ENCODE measurements around the gene NLRP1.

Gene NLRP1

GRCh38 chr17:5584383-5585286 lies at the start of gene NLRP1:
Gene NLRP1, minus strand, starts transcription at chr17:5584509. Its CDS starts 552 bp downstream, at chr17:5583957.
- DNase-seq (ENCODE audit: low spot score in 2 of 2) (peak; percentile 85 to 94), ATAC-seq (peak; percentile 97)
- peak within 1 kb of the TSS; percentile 98 for H3K27ac Mint-ChIP-seq
- H3K4me1 Mint-ChIP-seq, result peaks cover 67% of the 10 kb centered on the region
- H3K9me3 Mint-ChIP-seq, result no peaks in the 10 kb centered on the region
- peaks cover 43% of the 10 kb centered on the region for H3K36me3 Mint-ChIP-seq
- H3K4me3 Mint-ChIP-seq, result peak within 1 kb of the TSS; percentile 97

GRCh38 chr17:5631958-5632590 lies 47.8 kb upstream of the NLRP1 start:
- no peak overlapping the region for H3K4me3 Mint-ChIP-seq
- ATAC-seq, result peak; percentile 26
- no peaks in the 10 kb centered on the region for H3K9me3 Mint-ChIP-seq

GRCh38 chr17:5630434-5630833 lies 46.1 kb upstream of the NLRP1 start:
- no peak overlapping the region for H3K27ac Mint-ChIP-seq
- no peaks in the 10 kb centered on the region for H3K4me1 Mint-ChIP-seq
- ATAC-seq (no peak), DNase-seq (ENCODE audit: low spot score in 2 of 2) (no peak)
- H3K36me3 Mint-ChIP-seq, result no peaks in the 10 kb centered on the region
- H3K4me3 Mint-ChIP-seq, result no peak overlapping the region
- no peaks in the 10 kb centered on the region for H3K9me3 Mint-ChIP-seq

More at GRCh38 chr17:5631958-5632590, 47.8 kb upstream of the NLRP1 start:
- DNase-seq (ENCODE audit: low spot score in 2 of 2), result no peak
- no peaks in the 10 kb centered on the region for H3K36me3 Mint-ChIP-seq
- no peaks in the 10 kb centered on the region for H3K4me1 Mint-ChIP-seq
- no peak overlapping the region for H3K27ac Mint-ChIP-seq

- ATAC-seq, result no peak
- H3K27ac Mint-ChIP-seq, result no peak overlapping the region
- no peak for DNase-seq (ENCODE audit: low spot score in 2 of 2)
- no peaks in the 10 kb centered on the region for H3K4me1 Mint-ChIP-seq
- no peaks in the 10 kb centered on the region for H3K36me3 Mint-ChIP-seq
- H3K9me3 Mint-ChIP-seq, result no peaks in the 10 kb centered on the region
- no peak overlapping the region for H3K4me3 Mint-ChIP-seq
Measured at GRCh38 chr17:5629128-5629527, 44.8 kb upstream of the NLRP1 start.

- no peak for DNase-seq (ENCODE audit: low spot score in 2 of 2)
- Mint-ChIP-seq H3K36me3 (no peaks in the 10 kb centered on the region), H3K27ac (no peak overlapping the region), H3K4me1 (no peaks in the 10 kb centered on the region), H3K9me3 (no peaks in the 10 kb centered on the region), H3K4me3 (no peak overlapping the region)
- no peak for ATAC-seq
Measured at GRCh38 chr17:5628262-5628661, 44.0 kb upstream of the NLRP1 start.

DNA sequence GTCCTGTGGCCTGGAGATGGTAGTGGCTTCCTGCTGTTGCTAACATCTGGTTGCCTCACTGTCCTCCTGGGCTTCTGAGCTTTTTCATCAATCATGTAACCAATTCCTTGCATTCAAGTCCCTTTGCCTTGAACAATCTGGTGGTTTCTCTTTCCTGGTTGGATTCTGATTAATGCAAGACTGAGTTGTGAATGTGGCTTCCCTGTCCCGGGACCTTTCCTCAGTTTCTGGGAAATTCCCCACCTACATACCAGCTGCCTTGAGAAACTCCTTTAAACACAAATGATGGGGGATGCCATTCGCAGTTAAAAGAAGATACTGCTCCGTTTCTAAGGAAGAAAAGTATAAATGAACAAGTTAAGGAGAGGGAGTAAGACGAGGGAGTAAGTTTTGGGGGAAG lies 39.9 kb upstream of the NLRP1 start:
- Mint-ChIP-seq H3K4me1 (no peaks in the 10 kb centered on the region), H3K9me3 (no peaks in the 10 kb centered on the region), H3K36me3 (no peaks in the 10 kb centered on the region), H3K27ac (no peak overlapping the region), H3K4me3 (no peak overlapping the region)
- DNase-seq (ENCODE audit: low spot score in 2 of 2), result no peak
- ATAC-seq, result no peak

DNA sequence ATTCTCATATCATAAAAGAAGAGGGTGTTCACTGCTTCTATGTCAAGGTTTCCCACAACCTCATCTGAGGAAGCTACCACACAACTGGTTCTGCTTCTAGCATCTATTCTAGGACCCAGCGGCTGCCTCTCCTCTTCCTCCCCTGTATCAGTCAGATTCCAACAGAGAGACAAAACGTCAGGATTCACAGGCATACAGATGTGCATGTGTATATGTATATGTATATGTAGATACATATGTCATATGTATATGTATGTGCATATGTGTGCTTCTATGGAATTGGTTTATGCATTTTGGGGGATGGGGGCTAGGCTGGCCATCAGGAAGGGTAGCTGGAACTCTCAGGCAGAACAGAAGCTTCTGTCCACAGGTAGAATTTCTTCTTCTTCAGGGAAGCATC lies 37.4 kb upstream of the NLRP1 start:
- ATAC-seq, result no peak
- no peak overlapping the region for H3K27ac Mint-ChIP-seq
- no peaks in the 10 kb centered on the region for H3K4me1 Mint-ChIP-seq

DNA sequence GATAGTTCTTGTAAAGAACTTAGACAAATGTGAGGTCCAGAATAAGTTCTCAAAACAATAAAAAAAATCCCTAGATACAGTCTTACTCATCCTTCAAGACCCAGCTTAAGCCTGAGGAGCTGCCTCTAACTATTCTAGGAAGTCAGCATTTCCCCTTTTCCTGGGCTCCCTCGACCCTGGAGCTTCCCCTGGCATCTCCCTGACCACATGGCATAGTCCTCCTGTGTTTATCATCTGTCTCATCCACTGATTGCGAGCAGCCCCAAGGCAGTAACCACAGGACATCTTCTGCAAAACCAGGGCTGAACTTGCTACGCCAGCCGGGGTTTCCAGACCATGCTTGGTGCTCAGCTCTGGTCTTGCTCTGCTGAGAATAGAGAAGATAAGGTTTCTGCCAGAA lies 36.7 kb upstream of the NLRP1 start:
- Mint-ChIP-seq H3K27ac (no peak overlapping the region), H3K36me3 (no peaks in the 10 kb centered on the region), H3K9me3 (no peaks in the 10 kb centered on the region), H3K4me1 (no peaks in the 10 kb centered on the region), H3K4me3 (no peak overlapping the region)
- DNase-seq (ENCODE audit: low spot score in 2 of 2), result no peak
- ATAC-seq, result no peak

More for the DNA sequence above, 37.4 kb upstream of the NLRP1 start:
- Mint-ChIP-seq H3K9me3 (no peaks in the 10 kb centered on the region), H3K36me3 (no peaks in the 10 kb centered on the region), H3K4me3 (no peak overlapping the region)
- no peak for DNase-seq (ENCODE audit: low spot score in 2 of 2)

- Mint-ChIP-seq H3K4me3 (peak overlapping the region; percentile 16), H3K4me1 (no peaks in the 10 kb centered on the region), H3K36me3 (no peaks in the 10 kb centered on the region), H3K27ac (no peak overlapping the region), H3K9me3 (no peaks in the 10 kb centered on the region)
- peak in 1 of 2 donors; percentile 4 for DNase-seq (ENCODE audit: low spot score in 2 of 2)
- ATAC-seq, result peak; percentile 45
Measured at GRCh38 chr17:5619088-5619740, 34.9 kb upstream of the NLRP1 start.

DNA sequence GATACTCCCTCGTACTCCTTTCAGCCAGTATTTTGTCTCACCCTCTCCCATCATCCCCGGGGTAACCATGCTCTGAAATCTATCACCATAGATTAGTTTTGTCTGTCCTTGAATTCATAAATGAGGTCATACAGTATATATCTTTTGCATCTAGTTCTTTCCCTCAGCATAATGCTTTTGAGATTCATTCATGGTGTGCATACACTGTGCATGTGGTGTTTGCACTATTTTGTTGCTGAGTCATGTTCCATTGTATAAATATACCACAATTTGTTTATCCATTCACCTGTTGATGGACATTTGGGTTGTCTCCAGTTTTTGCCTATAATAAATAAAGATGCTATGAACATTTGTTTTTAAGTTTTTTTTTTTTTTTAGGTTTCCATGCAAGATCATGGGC lies 34.2 kb upstream of the NLRP1 start:
- Mint-ChIP-seq H3K36me3 (no peaks in the 10 kb centered on the region), H3K4me1 (no peaks in the 10 kb centered on the region), H3K4me3 (no peak overlapping the region), H3K9me3 (no peaks in the 10 kb centered on the region), H3K27ac (no peak overlapping the region)
- no peak for ATAC-seq
- no peak for DNase-seq (ENCODE audit: low spot score in 2 of 2)

DNA sequence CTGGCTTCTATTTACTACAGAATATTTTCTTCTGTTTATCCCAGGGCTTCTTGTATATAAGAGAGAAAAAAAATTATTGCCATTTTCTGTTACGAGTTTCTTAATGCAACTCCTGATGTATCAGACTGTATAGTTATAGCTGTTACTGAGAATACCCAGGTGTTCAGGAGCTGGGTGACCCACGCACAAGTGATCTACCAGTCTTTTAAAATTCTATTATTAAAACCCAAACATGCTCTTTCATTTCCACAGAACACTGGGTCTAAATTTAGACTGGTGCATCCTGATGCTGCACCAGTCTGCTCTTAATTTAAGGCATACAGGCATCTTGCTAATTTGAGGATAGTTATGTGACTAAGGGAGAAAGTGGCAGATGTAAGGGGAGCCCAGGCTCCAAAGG lies 31.2 kb upstream of the NLRP1 start:
- H3K36me3 Mint-ChIP-seq, result no peaks in the 10 kb centered on the region
- no peak for ATAC-seq
- no peak overlapping the region for H3K27ac Mint-ChIP-seq

DNA sequence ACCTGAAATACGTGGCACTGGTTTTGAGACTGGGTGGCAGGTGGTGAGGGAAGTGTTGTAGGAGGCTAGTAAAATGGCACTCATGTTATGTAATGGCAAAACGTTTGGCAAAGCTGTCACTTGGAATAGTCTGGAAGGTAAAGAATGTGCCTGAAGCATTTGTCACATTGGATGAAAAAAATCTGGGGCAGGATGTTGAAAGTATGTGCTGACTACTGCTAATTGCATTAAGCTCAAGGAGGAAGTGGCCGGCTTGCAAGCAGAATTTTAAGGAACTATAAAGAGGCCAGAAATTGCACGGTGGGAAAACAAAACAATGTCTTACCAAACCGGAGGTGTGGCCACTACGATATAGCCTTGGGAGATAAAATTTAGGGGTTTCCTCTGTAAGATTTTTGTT lies 26.6 kb upstream of the NLRP1 start:
- H3K36me3 Mint-ChIP-seq, result no peaks in the 10 kb centered on the region
- H3K4me1 Mint-ChIP-seq, result no peaks in the 10 kb centered on the region
- H3K9me3 Mint-ChIP-seq, result no peaks in the 10 kb centered on the region
- DNase-seq (ENCODE audit: low spot score in 2 of 2) (no peak), ATAC-seq (no peak)
- no peak overlapping the region for H3K27ac Mint-ChIP-seq
- no peak overlapping the region for H3K4me3 Mint-ChIP-seq

More for the DNA sequence above, 31.2 kb upstream of the NLRP1 start:
- Mint-ChIP-seq H3K4me3 (no peak overlapping the region), H3K9me3 (no peaks in the 10 kb centered on the region), H3K4me1 (no peaks in the 10 kb centered on the region)
- DNase-seq (ENCODE audit: low spot score in 2 of 2), result no peak

- no peak for ATAC-seq
- no peak overlapping the region for H3K4me3 Mint-ChIP-seq
- H3K27ac Mint-ChIP-seq, result no peak overlapping the region
- H3K36me3 Mint-ChIP-seq, result no peaks in the 10 kb centered on the region
- no peak for DNase-seq (ENCODE audit: low spot score in 2 of 2)
- H3K4me1 Mint-ChIP-seq, result no peaks in the 10 kb centered on the region
- H3K9me3 Mint-ChIP-seq, result no peaks in the 10 kb centered on the region
Measured at GRCh38 chr17:5608399-5609112, 24.2 kb upstream of the NLRP1 start.

GRCh38 chr17:5607946-5608345 lies 23.6 kb upstream of the NLRP1 start:
- peak; percentile 58 for ATAC-seq
- DNase-seq (ENCODE audit: low spot score in 2 of 2), result no peak
- Mint-ChIP-seq H3K4me3 (no peak overlapping the region), H3K9me3 (no peaks in the 10 kb centered on the region), H3K4me1 (no peaks in the 10 kb centered on the region), H3K27ac (no peak overlapping the region), H3K36me3 (no peaks in the 10 kb centered on the region)

GRCh38 chr17:5605452-5605851 lies 21.1 kb upstream of the NLRP1 start:
- H3K27ac Mint-ChIP-seq, result no peak overlapping the region
- no peak for DNase-seq (ENCODE audit: low spot score in 2 of 2)
- no peak overlapping the region for H3K4me3 Mint-ChIP-seq
- no peak for ATAC-seq
- H3K4me1 Mint-ChIP-seq, result no peaks in the 10 kb centered on the region
- H3K9me3 Mint-ChIP-seq, result no peaks in the 10 kb centered on the region
- no peaks in the 10 kb centered on the region for H3K36me3 Mint-ChIP-seq

Measured in stimulated activated effector memory CD8-positive, alpha-beta T cell treated with anti-CD3 and anti-CD28 coated beads, Interleukin-12 subunit alpha, Interleukin-12 subunit beta, amount 100 ng/mL, for 72 hours (primary cell).